Measurements from ENCODE around the gene FBLN5.

FBLN5 gene

GRCh38 chr14:91925727-91926121 lies 21.8 kb downstream of the FBLN5 start:
- Histone ChIP-seq H3K27me3 (ENCODE audit: insufficient read depth, low read length) (no peaks in the 10 kb centered on the region), H4K20me1 (ENCODE audit: insufficient read depth, low read length) (no peaks in the 10 kb centered on the region), H3K9me3 (ENCODE audit: low read length) (no peaks in the 10 kb centered on the region), H2AFZ (ENCODE audit: low read length) (no peak overlapping the region), H3K79me2 (ENCODE audit: insufficient read depth, low read length) (no peaks in the 10 kb centered on the region), H3F3A (ENCODE audit: insufficient read depth, low read length) (no peaks in the 10 kb centered on the region), H3K36me3 (ENCODE audit: insufficient read depth, low read length) (no peaks in the 10 kb centered on the region), H3K9ac (ENCODE audit: low read length) (no peak overlapping the region), H3K27ac (ENCODE audit: low read depth, low read length, poor library complexity, severe bottlenecking) (no peak overlapping the region), H3K4me3 (ENCODE audit: low read depth, low read length, poor library complexity, severe bottlenecking) (no peak overlapping the region), H3K9me2 (ENCODE audit: low read depth, low read length) (no peaks in the 10 kb centered on the region), H3K4me2 (ENCODE audit: low read length) (no peak overlapping the region), H3K4me1 (ENCODE audit: insufficient read depth, low read length, severe bottlenecking) (no peaks in the 10 kb centered on the region)
- no peak for TF ChIP-seq EZH2 (IDR thresholded peaks at IDR 0.05; ENCODE audit: borderline replicate concordance, low read length)
- TF ChIP-seq CTCF (IDR thresholded peaks at IDR 0.05; ENCODE audit: low read length) = no peak

GRCh38 chr14:91925001-91925726 lies 22.3 kb downstream of the FBLN5 start:
- Histone ChIP-seq H3K9ac (ENCODE audit: low read length) (no peak overlapping the region), H3K9me2 (ENCODE audit: low read depth, low read length) (no peaks in the 10 kb centered on the region), H3K79me2 (ENCODE audit: insufficient read depth, low read length) (no peaks in the 10 kb centered on the region), H3K9me3 (ENCODE audit: low read length) (no peaks in the 10 kb centered on the region), H2AFZ (ENCODE audit: low read length) (no peak overlapping the region), H3K27ac (ENCODE audit: low read depth, low read length, poor library complexity, severe bottlenecking) (no peak overlapping the region), H4K20me1 (ENCODE audit: insufficient read depth, low read length) (no peaks in the 10 kb centered on the region), H3K27me3 (ENCODE audit: insufficient read depth, low read length) (no peaks in the 10 kb centered on the region), H3K4me1 (ENCODE audit: insufficient read depth, low read length, severe bottlenecking) (no peaks in the 10 kb centered on the region), H3K4me2 (ENCODE audit: low read length) (no peak overlapping the region), H3K36me3 (ENCODE audit: insufficient read depth, low read length) (no peaks in the 10 kb centered on the region), H3F3A (ENCODE audit: insufficient read depth, low read length) (no peaks in the 10 kb centered on the region), H3K4me3 (ENCODE audit: low read depth, low read length, poor library complexity, severe bottlenecking) (no peak overlapping the region)
- TF ChIP-seq CTCF (IDR thresholded peaks at IDR 0.05; ENCODE audit: low read length) (no peak), EZH2 (IDR thresholded peaks at IDR 0.05; ENCODE audit: borderline replicate concordance, low read length) (no peak)

- H3K27ac ChIP-seq (ENCODE audit: low read depth, low read length, poor library complexity, severe bottlenecking) = no peak overlapping the region
- no peak overlapping the region for H3K4me3 ChIP-seq (ENCODE audit: low read depth, low read length, poor library complexity, severe bottlenecking)
- H3K9ac ChIP-seq (ENCODE audit: low read length) = no peak overlapping the region
- no peaks in the 10 kb centered on the region for H3K36me3 ChIP-seq (ENCODE audit: insufficient read depth, low read length)
- no peak for TF ChIP-seq EZH2 (IDR thresholded peaks at IDR 0.05; ENCODE audit: borderline replicate concordance, low read length)
- no peak for TF ChIP-seq CTCF (IDR thresholded peaks at IDR 0.05; ENCODE audit: low read length)
- H2AFZ ChIP-seq (ENCODE audit: low read length) = no peak overlapping the region
- no peaks in the 10 kb centered on the region for H3K9me3 ChIP-seq (ENCODE audit: low read length)
- no peaks in the 10 kb centered on the region for H3K27me3 ChIP-seq (ENCODE audit: insufficient read depth, low read length)
- H4K20me1 ChIP-seq (ENCODE audit: insufficient read depth, low read length) = no peaks in the 10 kb centered on the region
- H3K9me2 ChIP-seq (ENCODE audit: low read depth, low read length) = no peaks in the 10 kb centered on the region
- no peaks in the 10 kb centered on the region for H3K4me1 ChIP-seq (ENCODE audit: insufficient read depth, low read length, severe bottlenecking)
- H3F3A ChIP-seq (ENCODE audit: insufficient read depth, low read length) = no peaks in the 10 kb centered on the region
- H3K4me2 ChIP-seq (ENCODE audit: low read length) = no peak overlapping the region
- H3K79me2 ChIP-seq (ENCODE audit: insufficient read depth, low read length) = no peaks in the 10 kb centered on the region
Measured at GRCh38 chr14:91920526-91920925, 27.0 kb downstream of the FBLN5 start.

Measured in OCI-LY1 (cell line).